ENCODE results near the gene ALS2CL. TPM values are rescaled to one million over a fixed set of nuclear protein-coding genes. Genes with fewer than 3 reads are reported as not detected.

Gene ALS2CL
- total and polyA plus RNA-seq, 8 donors: 7.6 to 74.4 (median 12.7) TPM

DNA sequence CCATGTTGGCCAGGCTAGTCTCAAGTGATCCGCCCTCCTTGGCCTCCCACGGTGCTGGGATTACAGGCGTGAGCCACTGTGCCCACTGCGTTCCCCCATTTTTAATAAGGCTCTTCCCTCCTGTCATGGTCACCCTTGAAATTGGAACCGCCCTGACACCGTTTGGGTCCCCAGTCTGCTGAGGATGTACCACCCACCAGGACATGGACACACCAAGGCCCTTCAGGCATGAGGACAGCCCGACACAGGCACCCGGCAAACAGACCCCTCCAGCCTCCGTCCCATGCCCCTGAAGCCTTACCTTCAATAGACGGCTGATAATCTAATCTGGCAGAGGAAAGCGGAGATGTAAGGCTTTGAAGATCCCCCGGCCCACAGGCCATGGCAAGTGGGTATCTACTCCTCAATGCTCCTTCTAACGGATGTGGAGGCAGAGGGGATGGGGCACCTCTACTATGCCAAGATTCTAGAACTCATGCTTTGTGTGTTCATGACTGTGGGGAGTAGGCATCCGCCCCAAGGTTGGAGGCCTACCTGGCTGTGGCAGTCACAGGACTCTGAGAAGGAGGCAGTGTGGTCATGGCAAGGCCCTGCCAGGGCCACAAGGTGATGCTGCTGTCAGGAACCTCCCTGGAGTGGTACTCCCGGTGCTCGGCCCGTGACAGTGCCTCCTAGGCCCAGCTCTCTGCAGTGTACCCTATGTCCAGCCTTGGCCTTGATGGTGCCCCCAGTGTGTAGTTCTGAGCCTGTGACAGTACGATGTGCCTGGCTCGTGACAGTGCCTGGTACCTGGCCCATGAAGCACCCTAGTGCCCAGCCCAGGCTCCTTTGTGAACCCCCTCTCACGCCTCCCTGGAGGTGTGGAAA, 42.8 kb upstream of the ALS2CL start:
- no peaks in the 10 kb centered on the region for H3K4me1 ChIP-seq
- ATAC-seq: no peak
- DNase-seq: no peak
- TF ChIP-seq, protein P1, sequence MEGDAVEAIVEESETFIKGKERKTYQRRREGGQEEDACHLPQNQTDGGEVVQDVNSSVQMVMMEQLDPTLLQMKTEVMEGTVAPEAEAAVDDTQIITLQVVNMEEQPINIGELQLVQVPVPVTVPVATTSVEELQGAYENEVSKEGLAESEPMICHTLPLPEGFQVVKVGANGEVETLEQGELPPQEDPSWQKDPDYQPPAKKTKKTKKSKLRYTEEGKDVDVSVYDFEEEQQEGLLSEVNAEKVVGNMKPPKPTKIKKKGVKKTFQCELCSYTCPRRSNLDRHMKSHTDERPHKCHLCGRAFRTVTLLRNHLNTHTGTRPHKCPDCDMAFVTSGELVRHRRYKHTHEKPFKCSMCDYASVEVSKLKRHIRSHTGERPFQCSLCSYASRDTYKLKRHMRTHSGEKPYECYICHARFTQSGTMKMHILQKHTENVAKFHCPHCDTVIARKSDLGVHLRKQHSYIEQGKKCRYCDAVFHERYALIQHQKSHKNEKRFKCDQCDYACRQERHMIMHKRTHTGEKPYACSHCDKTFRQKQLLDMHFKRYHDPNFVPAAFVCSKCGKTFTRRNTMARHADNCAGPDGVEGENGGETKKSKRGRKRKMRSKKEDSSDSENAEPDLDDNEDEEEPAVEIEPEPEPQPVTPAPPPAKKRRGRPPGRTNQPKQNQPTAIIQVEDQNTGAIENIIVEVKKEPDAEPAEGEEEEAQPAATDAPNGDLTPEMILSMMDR (IDR thresholded peaks at IDR 0.05): no peak
- H3K4me3 ChIP-seq: no peak overlapping the region
- H3K9me3 ChIP-seq: no peaks in the 10 kb centered on the region
- no peaks in the 10 kb centered on the region for H3K27me3 ChIP-seq
- H3K36me3 ChIP-seq: no peaks in the 10 kb centered on the region
- H3K27ac ChIP-seq: no peak overlapping the region
- intact Hi-C loops (cut with DNase I): no loop called here

DNA sequence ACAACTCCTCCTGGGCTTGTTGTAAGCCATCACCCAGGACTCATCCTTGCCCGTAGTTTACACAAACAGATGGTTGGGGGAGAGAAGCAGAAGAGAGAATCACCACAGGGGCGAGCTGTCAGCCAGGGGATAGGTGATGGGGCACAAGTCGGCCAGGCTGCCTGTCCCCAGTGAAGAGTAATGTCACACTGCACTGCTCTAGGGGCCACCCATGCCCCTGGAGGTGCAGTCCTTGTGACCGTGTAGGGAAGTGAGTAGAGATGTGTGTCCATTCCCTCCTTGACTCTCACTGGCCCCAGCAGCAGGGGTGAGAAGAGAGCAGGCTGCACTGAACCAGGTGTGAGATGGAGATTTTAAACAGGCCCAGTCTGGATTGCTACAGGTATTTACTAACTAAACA, 41.3 kb upstream of the ALS2CL start:
- Histone ChIP-seq H3K4me1 (no peaks in the 10 kb centered on the region), H3K9me3 (no peaks in the 10 kb centered on the region), H3K27ac (no peak overlapping the region), H3K36me3 (no peaks in the 10 kb centered on the region), H3K4me3 (no peak overlapping the region), H3K27me3 (peaks cover 0 to 5% of the 10 kb centered on the region in 2 donors)
- no peak for ATAC-seq
- no peak for DNase-seq
- intact Hi-C loops (cut with DNase I): no loop called here
- TF ChIP-seq, protein P1 (IDR thresholded peaks at IDR 0.05): no peak

DNA sequence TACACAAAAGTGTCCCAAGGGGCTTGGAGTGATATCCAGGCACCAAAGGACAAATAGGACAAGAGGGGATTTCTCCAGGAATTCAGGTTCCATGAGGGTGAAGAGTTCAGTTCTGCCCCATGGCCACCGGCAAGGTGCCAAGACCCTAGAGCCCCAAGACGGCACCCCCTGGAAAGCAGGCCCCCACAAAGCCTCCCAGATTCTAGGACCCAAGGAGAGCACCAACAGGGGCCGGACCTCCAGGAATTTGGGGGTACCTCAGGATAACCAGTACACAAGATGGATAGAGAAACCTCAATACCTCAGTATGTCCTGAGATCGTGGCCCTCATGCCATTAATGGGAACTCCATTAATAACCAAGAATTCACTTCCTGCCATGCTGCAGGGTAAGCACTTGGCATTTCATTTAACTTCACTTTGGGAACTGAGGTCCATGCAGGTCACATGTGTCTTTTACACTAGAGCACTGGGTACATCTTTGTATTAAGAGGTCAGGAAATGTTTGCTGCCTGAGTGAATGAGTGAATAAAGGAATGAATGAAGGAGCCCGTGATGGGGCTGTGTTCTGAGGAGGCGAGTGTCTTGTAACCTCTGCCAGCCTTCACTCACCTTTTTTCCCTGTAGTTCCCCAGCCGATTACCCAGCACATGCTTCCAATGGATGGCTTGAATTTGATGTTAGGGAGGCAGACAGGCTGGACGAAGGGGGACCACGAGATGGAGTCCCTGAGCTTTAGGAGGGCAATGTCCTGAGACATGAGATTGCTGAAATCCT, 39.7 kb upstream of the ALS2CL start:
- TF ChIP-seq, protein P1 (IDR thresholded peaks at IDR 0.05): no peak
- intact Hi-C loops (cut with DNase I): no loop called here
- no peak for ATAC-seq

DNA sequence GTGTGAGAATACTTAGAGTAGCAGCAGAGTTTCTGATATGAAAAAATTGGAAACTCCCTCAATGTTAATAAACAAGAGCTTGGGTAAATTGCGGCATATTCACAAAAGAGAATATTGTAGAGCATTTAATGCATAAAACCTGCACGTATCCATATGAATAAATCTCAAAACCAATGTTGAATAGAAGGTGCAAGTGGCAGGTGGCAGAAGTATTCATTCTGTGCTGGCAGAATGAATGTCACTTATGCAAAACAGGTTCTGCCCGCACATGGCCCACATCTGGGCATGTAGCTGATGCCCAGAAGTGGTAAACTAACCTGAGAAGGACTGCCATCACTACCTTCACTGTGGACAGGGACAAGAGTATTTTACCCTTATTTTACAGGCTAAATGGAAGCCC, 38.3 kb upstream of the ALS2CL start:
- H3K4me1 ChIP-seq: no peaks in the 10 kb centered on the region
- no peaks in the 10 kb centered on the region for H3K9me3 ChIP-seq
- H3K36me3 ChIP-seq: no peaks in the 10 kb centered on the region
- no peak for ATAC-seq
- no peak overlapping the region for H3K27ac ChIP-seq
- peaks cover 0 to 5% of the 10 kb centered on the region in 2 donors for H3K27me3 ChIP-seq
- H3K4me3 ChIP-seq: no peak overlapping the region
- TF ChIP-seq, protein P1 (IDR thresholded peaks at IDR 0.05): no peak
- no peak for DNase-seq
- intact Hi-C loops (cut with DNase I): no loop called here

More for the DNA sequence above, 39.7 kb upstream of the ALS2CL start:
- no peak for DNase-seq
- Histone ChIP-seq H3K9me3 (no peaks in the 10 kb centered on the region), H3K36me3 (no peaks in the 10 kb centered on the region), H3K4me1 (no peaks in the 10 kb centered on the region), H3K27ac (no peak overlapping the region), H3K27me3 (peaks cover 0 to 5% of the 10 kb centered on the region in 2 donors), H3K4me3 (no peak overlapping the region)

DNA sequence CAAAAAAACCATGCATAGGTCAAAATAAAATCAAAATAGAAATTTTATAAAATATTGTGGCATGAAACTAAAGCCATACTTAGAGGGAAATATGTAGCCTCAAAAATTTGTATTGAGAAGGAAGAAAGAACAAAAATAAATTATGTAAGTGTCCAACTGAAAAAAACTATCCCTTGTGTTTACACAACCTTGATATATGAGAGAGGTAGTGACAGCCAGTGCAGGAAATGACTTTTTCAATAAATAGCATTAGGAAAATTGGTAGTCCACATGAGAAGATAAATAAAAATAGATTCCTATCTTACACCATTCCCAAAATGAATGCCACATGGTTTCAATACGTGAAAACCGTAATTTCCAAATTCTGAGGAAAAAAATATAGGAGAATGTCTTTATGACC, 37.3 kb upstream of the ALS2CL start:
- Histone ChIP-seq H3K9me3 (no peaks in the 10 kb centered on the region), H3K36me3 (no peaks in the 10 kb centered on the region), H3K27me3 (peaks cover 0 to 5% of the 10 kb centered on the region in 2 donors), H3K4me1 (no peaks in the 10 kb centered on the region), H3K4me3 (no peak overlapping the region), H3K27ac (no peak overlapping the region)
- intact Hi-C loops (cut with DNase I): no loop called here
- DNase-seq (no peak), ATAC-seq (no peak)
- TF ChIP-seq, protein P1 (IDR thresholded peaks at IDR 0.05): no peak
